Measurements from ENCODE around the gene LAMP2. TPM values are rescaled to one million over a fixed set of nuclear protein-coding genes. Genes with fewer than 3 reads are reported as not detected.

LAMP2 gene
- total and polyA plus RNA-seq, 2 of the 8 experiments (the other 6 are each of a cell fraction or from before 2014, with no cell fraction given) = 21.2 to 29.9 TPM

DNA sequence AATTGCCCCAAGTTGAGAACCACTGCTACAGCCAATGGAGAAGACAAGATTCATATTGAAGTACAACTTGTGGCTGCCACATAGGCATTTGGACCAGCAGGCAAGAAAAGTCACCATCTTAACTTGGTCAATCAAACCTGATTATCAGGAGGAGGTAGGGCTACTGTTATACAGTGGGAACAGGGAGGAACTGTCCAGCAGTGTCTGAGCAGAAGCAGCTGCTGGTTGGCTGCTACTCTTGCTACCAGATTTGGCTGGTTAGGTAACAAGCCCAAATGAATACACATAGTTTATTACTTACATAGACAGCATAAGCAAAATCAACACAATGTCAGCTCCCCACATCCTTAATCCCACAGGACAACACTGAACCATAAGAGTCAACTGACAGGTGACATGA is 67.8 kb downstream of the LAMP2 start:
- Histone ChIP-seq H3K4me3 (ENCODE audit: extremely low read depth in 1 of 4, insufficient read depth in 2 of 4, low read depth in 3 of 4, low read length in 4 of 4) (no peak overlapping the region), H4K8ac (ENCODE audit: extremely low read depth, insufficient read depth, low read length) (no peak overlapping the region), H3K27ac (ENCODE audit: low read depth, low read length) (no peak overlapping the region), H4K20me1 (replicated peaks in 1 of 2; ENCODE audit: control insufficient read depth in 1 of 2, insufficient read depth in 2 of 2, low read length in 2 of 2) (no peaks in the 10 kb centered on the region), H3K9ac (replicated peaks in 1 of 4; ENCODE audit: extremely low read depth in 1 of 4, low read depth in 3 of 4, low read length in 3 of 4) (no peak overlapping the region), H2BK12ac (ENCODE audit: low read depth, low read length) (no peak overlapping the region), H3K4ac (replicated peaks; ENCODE audit: insufficient read length, low read depth, low read length) (no peak overlapping the region), H3K9me3 (ENCODE audit: insufficient read depth in 2 of 2, low read depth in 1 of 2, low read length in 1 of 2) (no peaks in the 10 kb centered on the region), H3K4me2 (ENCODE audit: insufficient read depth in 1 of 2, low read depth in 2 of 2, low read length in 2 of 2) (no peak overlapping the region), H2BK15ac (ENCODE audit: low read length) (no peak overlapping the region), H3K79me1 (ENCODE audit: low read depth, low read length) (no peaks in the 10 kb centered on the region), H2AFZ (ENCODE audit: low read length) (no peak overlapping the region), H3K23me2 (ENCODE audit: low read depth, low read length) (no peaks in the 10 kb centered on the region), H3K23ac (ENCODE audit: insufficient read length) (no peak overlapping the region), H2BK120ac (replicated peaks; ENCODE audit: low read depth, low read length) (no peak overlapping the region), H3K4me1 (replicated peaks in 1 of 4; ENCODE audit: control insufficient read depth in 3 of 4, insufficient read depth in 4 of 4, low read length in 3 of 4) (no peaks in the 10 kb centered on the region), H4K5ac (ENCODE audit: insufficient read length, low read depth, low read length) (no peak overlapping the region), H3K14ac (ENCODE audit: insufficient read length) (no peak overlapping the region), H2BK20ac (ENCODE audit: low read length) (no peak overlapping the region), H2AK5ac (ENCODE audit: low read depth, low read length) (no peak overlapping the region), H3K27me3 (replicated peaks in 1 of 4; ENCODE audit: control insufficient read depth in 3 of 4, extremely low read depth in 1 of 4, insufficient read depth in 3 of 4, low read length in 3 of 4) (no peaks in the 10 kb centered on the region), H2BK5ac (ENCODE audit: low read depth, low read length) (no peak overlapping the region), H3K56ac (replicated peaks; ENCODE audit: insufficient read length, low read depth, low read length) (no peak overlapping the region), H3K18ac (ENCODE audit: extremely low read depth, low read length) (no peak overlapping the region), H4K91ac (replicated peaks; ENCODE audit: insufficient read length, low read length) (no peak overlapping the region), H3K79me2 (ENCODE audit: control insufficient read depth in 1 of 2, insufficient read depth in 2 of 2, low read length in 2 of 2) (no peaks in the 10 kb centered on the region), H3K36me3 (ENCODE audit: control insufficient read depth in 2 of 4, insufficient read depth in 4 of 4, low read length in 3 of 4) (no peaks in the 10 kb centered on the region)
- ChIA-PET CTCF (ENCODE audit: partially characterized antibody) (interaction anchor here (1.2 kb wide), 1 partner anchor 20 kb away, joined by 3 read pairs; no protein-coding TSS in a partner anchor), POLR2A (ENCODE audit: partially characterized antibody) (no interaction called here)
- no peak for DNase-seq (ENCODE audit: low read depth in 1 of 2, low spot score in 2 of 2)
- TF ChIP-seq EP300 (IDR thresholded peaks at IDR 0.05; ENCODE audit: borderline replicate concordance in 1 of 2, low read depth in 2 of 2, low read length in 2 of 2) (no peak), SP4 (IDR thresholded peaks at IDR 0.05; ENCODE audit: low read length) (no peak), SUZ12 (IDR thresholded peaks at IDR 0.05; ENCODE audit: low read length) (no peak), CBX8 (IDR thresholded peaks at IDR 0.05; ENCODE audit: borderline replicate concordance, low read depth, low read length) (no peak), MAFK (IDR thresholded peaks at IDR 0.05; ENCODE audit: low read depth, low read length) (no peak), TBP (IDR thresholded peaks at IDR 0.05; ENCODE audit: low read depth, low read length) (no peak), POLR2AphosphoS5 (IDR thresholded peaks at IDR 0.05; ENCODE audit: low read depth, low read length) (no peak), CHD2 (IDR thresholded peaks at IDR 0.05; ENCODE audit: low read length) (no peak), NANOG (IDR thresholded peaks at IDR 0.05; ENCODE audit: insufficient read depth, low read depth, low read length, poor library complexity, severe bottlenecking) (no peak), NRF1 (IDR thresholded peaks at IDR 0.05; ENCODE audit: low read depth, low read length) (no peak), ASH2L (IDR thresholded peaks at IDR 0.05; ENCODE audit: low read length) (no peak), SIX5 (IDR thresholded peaks at IDR 0.05; ENCODE audit: low read depth, low read length) (no peak), RBBP5 (IDR thresholded peaks at IDR 0.05; ENCODE audit: borderline replicate concordance, low read depth, low read length) (no peak), JUND (IDR thresholded peaks at IDR 0.05; ENCODE audit: low read length) (no peak), CEBPB (IDR thresholded peaks at IDR 0.05; ENCODE audit: low read depth, low read length) (no peak), POLR2A (IDR thresholded peaks at IDR 0.05; ENCODE audit: control extremely low read depth in 1 of 2, low read depth in 2 of 2, low read length in 2 of 2) (no peak)
- TF ChIP-seq, protein P1, sequence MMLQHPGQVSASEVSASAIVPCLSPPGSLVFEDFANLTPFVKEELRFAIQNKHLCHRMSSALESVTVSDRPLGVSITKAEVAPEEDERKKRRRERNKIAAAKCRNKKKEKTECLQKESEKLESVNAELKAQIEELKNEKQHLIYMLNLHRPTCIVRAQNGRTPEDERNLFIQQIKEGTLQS (IDR thresholded peaks at IDR 0.05; ENCODE audit: insufficient read depth, low read depth, low read length) = no peak
- FAIRE-seq = no peak
